ENCODE results near the gene SIM2. TPM values are rescaled to one million over a fixed set of nuclear protein-coding genes. Genes with fewer than 3 reads are reported as not detected.

SIM2 gene
- total and polyA plus RNA-seq, 2 of the 13 experiments (the other 11 are each of a cell fraction or from before 2014, with no cell fraction given) = 0.36 to 0.53 TPM

DNA sequence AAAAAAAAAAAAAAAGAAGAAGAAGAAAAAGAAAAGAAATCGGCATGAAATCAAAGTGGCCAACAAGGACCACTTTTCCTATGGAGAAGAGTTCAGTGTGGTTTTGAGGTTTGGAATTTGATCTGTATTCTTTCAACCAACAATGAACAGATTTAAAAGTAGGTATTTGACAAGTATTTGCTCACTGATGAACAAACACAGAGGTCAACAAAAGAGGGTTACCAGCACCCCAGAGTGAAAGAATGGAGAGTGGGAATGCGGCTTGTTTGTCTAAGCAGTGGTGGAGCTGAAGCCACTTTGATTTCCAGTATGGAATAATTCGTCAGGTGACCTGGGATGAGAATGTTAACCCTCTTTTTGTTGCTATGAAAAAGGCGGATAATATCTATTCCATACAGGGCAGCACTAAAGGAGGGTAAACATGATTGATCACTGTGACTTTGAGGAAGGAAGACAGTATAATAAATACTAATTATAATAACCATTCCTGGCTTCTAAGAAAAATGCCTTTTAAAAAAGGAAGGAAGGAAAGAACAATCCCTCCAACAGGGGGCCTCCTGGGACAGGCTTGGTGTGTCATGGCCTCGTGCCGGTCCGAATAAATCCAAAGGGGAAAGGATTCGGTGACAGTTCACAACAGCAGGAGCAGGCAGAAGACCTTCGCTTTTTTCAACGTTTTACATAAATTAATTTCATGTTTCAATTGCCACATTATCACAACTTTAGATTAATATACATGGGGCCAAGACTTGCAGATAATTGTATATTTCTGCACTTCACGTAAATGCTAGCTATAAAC is 37.2 kb upstream of the SIM2 start (continued):
- TF ChIP-seq ZNF18 (CRISPR knock-in tag; IDR thresholded peaks at IDR 0.05; ENCODE audit: insufficient replicate concordance) = no peak
- TF ChIP-seq ETV6 (CRISPR knock-in tag; conservative IDR thresholded peaks at IDR 0.05) = no peak
- peak; percentile 81 for TF ChIP-seq GATAD2A (CRISPR knock-in tag; IDR thresholded peaks at IDR 0.05)
- no peak for TF ChIP-seq ARHGAP35 (CRISPR knock-in tag; IDR thresholded peaks at IDR 0.05; ENCODE audit: borderline replicate concordance)
- TF ChIP-seq THAP9 (CRISPR knock-in tag; IDR thresholded peaks at IDR 0.05; ENCODE audit: borderline replicate concordance) = no peak
- TF ChIP-seq PHF5A (CRISPR knock-in tag; IDR thresholded peaks at IDR 0.05; ENCODE audit: low read depth, unreplicated experiment) = peak; percentile 41
- TF ChIP-seq NPAS2 (CRISPR knock-in tag; IDR thresholded peaks at IDR 0.05; ENCODE audit: borderline replicate concordance) = no peak
- TF ChIP-seq ZNF780A (CRISPR knock-in tag; IDR thresholded peaks at IDR 0.05) = no peak
- no peak for TF ChIP-seq SALL2 (CRISPR knock-in tag; IDR thresholded peaks at IDR 0.05)
- no peak for TF ChIP-seq SRF (IDR thresholded peaks at IDR 0.05; ENCODE audit: low read depth, low read length)
- TF ChIP-seq ELF1 (CRISPR knock-in tag; IDR thresholded peaks at IDR 0.05) = no peak
- TF ChIP-seq KAT8 (CRISPR knock-in tag; IDR thresholded peaks at IDR 0.05) = 0 out of 2 replicates have a peak, but pooled peaks have one; percentile 19
- no peak for TF ChIP-seq NFYB (CRISPR knock-in tag; IDR thresholded peaks at IDR 0.05)
- no peak for TF ChIP-seq SUZ12 (IDR thresholded peaks at IDR 0.05; ENCODE audit: low read depth, low read length)
- TF ChIP-seq ZNF891 (CRISPR knock-in tag; IDR thresholded peaks at IDR 0.05) = no peak
- TF ChIP-seq ZNF224 (CRISPR knock-in tag; IDR thresholded peaks at IDR 0.05) = no peak
- no peak for TF ChIP-seq HCFC1 (IDR thresholded peaks at IDR 0.05; ENCODE audit: low read depth, low read length)
- TF ChIP-seq KLF11 (CRISPR knock-in tag; IDR thresholded peaks at IDR 0.05) = no peak
- TF ChIP-seq ATF4 (CRISPR knock-in tag; IDR thresholded peaks at IDR 0.05) = no peak; a peak in 1 of 4 replicates
- no peak for TF ChIP-seq NFYC (CRISPR knock-in tag; IDR thresholded peaks at IDR 0.05)
- no peak for TF ChIP-seq SRSF4 (IDR thresholded peaks at IDR 0.05; ENCODE audit: low read depth, low read length, poor library complexity, severe bottlenecking)
- no peak for TF ChIP-seq PHF8 (CRISPR knock-in tag; IDR thresholded peaks at IDR 0.05)
- no peak for TF ChIP-seq DZIP1 (CRISPR knock-in tag; IDR thresholded peaks at IDR 0.05)

All from HepG2 (cell line).